ENCODE results near the gene PTPRN2.

The PTPRN2 gene

GRCh38 chr7:157949711-157950110 is 637.9 kb downstream of the PTPRN2 start:
- H3K4me3 ChIP-seq (ENCODE audit: low read depth, low read length) = no peak overlapping the region
- no peak for DNase-seq (ENCODE audit: low read depth)
- no peak for TF ChIP-seq CTCF (IDR thresholded peaks at IDR 0.05; ENCODE audit: control insufficient read depth, extremely low read depth, insufficient read depth)

DNA sequence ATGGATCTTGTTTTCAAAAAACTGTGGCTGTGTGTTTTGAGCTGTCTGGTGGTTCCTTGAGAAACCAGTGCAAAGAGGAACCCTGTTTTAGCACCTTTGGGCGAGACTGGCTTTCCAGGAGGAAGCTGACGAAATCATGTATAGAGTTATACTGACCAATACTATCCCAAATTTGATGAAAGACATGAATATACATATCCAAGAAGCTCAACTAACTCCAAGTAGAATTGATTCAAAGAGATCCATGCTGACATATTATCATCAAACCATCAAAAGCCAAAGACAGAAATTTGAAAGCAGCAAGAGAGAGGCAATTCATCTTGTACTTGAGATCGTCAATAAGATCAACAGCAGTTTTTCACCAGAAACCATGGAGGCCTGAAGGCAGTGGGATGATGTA is 640.1 kb downstream of the PTPRN2 start:
- no peak for TF ChIP-seq CTCF (IDR thresholded peaks at IDR 0.05; ENCODE audit: control insufficient read depth, extremely low read depth, insufficient read depth)
- no peak for DNase-seq (ENCODE audit: low read depth)
- no peak overlapping the region for H3K4me3 ChIP-seq (ENCODE audit: low read depth, low read length)

DNA sequence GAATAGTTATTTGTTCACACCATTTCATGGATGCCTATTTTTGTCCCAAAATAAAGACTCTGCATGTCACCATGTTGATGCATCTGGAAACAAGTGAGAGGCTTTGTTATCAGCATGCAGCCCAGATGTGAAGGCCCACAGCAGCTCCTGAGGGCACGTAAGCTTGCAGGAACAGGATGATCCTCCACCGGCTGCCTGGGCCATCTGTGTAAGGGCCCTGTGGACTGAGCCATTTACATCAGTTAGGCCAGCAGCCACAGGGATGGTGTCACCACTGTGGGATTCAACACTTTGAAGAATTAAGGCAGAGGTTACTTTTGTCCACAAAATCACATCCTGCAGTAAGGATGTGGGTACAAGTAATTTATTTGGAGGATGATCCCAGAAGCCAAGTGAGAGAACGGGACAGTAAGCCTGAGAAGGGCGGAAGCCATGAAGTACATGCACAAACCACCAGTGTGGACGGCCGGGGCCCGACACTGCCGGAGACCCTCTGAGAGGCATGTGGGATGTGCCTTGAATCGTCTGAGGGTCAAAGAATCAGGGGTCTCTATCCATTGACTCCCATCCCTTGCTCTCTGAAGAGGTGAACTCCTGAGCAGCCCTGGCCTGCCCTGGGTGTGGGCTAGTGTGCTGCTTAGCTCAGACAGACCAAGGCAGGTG is 641.1 kb downstream of the PTPRN2 start:
- DNase-seq (ENCODE audit: low read depth) = no peak
- TF ChIP-seq CTCF (IDR thresholded peaks at IDR 0.05; ENCODE audit: control insufficient read depth, extremely low read depth, insufficient read depth) = no peak
- no peak overlapping the region for H3K4me3 ChIP-seq (ENCODE audit: low read depth, low read length)

DNA sequence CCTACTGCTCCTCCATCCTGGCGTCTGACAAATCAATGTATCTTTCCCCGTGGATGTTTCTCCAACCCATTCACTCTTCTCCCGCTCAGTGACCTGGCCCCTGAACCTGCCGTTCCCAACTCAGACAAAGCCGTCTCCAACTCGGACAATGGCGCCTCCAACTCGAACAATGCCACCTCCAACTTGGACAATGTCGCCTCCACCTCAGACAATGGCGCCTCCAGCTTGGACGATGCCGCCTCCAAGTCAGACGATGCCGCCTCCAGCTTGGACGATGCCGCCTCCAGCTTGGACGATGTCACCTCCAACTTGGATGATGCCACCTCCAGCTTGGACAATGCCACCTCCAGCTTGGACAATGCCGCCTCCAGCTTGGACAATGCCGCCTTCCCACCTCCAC is 642.2 kb downstream of the PTPRN2 start:
- H3K4me3 ChIP-seq (ENCODE audit: low read depth, low read length) = no peak overlapping the region
- no peak for DNase-seq (ENCODE audit: low read depth)
- no peak for TF ChIP-seq CTCF (IDR thresholded peaks at IDR 0.05; ENCODE audit: control insufficient read depth, extremely low read depth, insufficient read depth)

- no peak overlapping the region for H3K4me3 ChIP-seq (ENCODE audit: low read depth, low read length)
- no peak for TF ChIP-seq CTCF (IDR thresholded peaks at IDR 0.05; ENCODE audit: control insufficient read depth, extremely low read depth, insufficient read depth)
- DNase-seq (ENCODE audit: low read depth) = no peak
Observed at GRCh38 chr7:157944734-157945291, 642.8 kb downstream of the PTPRN2 start.

DNA sequence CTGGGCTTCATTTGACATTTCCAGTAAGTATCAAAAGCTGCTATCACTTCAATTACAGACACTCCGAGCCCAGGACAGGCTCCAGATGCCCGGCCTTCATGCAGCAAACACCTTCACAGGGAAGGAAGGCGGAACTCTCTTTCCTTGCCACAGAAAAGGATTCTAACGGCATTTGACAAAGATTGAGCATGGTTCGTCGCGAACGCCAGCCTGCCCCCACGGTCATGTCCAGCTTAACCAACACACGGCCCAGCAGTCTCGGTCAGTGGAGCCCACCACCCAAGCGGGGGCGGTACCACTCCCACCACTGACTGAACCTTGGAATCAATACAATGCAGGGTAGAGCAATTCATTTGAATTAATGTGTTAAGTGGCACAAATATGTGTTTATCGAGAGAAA is 643.6 kb downstream of the PTPRN2 start:
- DNase-seq (ENCODE audit: low read depth) = no peak
- no peak overlapping the region for H3K4me3 ChIP-seq (ENCODE audit: low read depth, low read length)
- TF ChIP-seq CTCF (IDR thresholded peaks at IDR 0.05; ENCODE audit: control insufficient read depth, extremely low read depth, insufficient read depth) = no peak

DNA sequence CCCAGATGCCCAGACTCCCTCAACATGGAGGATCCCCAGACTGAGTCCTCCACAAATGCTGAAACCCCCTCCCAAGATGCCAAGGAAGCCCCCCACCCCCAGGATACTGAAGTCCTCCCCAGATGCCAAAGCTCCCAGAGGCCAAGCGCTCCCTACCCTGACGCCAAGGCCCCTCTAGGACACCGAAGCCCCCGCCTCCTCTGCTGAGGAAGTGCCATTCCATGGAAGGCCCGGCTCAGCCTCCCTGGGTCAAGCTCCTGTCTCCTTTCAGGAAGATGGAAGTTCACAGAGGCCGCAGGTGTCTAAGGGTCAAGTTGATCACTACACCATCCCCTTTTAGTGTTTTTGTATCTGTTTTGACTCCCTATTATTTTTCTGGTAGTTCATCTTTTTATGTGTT is 644.1 kb downstream of the PTPRN2 start:
- no peak for TF ChIP-seq CTCF (IDR thresholded peaks at IDR 0.05; ENCODE audit: control insufficient read depth, extremely low read depth, insufficient read depth)
- DNase-seq (ENCODE audit: low read depth) = no peak
- no peak overlapping the region for H3K4me3 ChIP-seq (ENCODE audit: low read depth, low read length)

All from LNCaP clone FGC (cell line).